HG02571 (cell line): Measurements from ENCODE around the gene PPFIA3.

ENCODE experiments used
- ATAC-seq: cut with Tn5 transposase; IDR thresholded peaks from one replicate; pipeline ENCODE4 v1.9.1; 2021; ENCODE audit warnings: mild to moderate bottlenecking, moderate library complexity; ENCODE audit not compliant: unreplicated experiment

PPFIA3 gene

GRCh38 chr19:49148784-49149651 lies 29.7 kb downstream of the PPFIA3 start:
- ATAC-seq: no peak

- no peak for ATAC-seq
Observed at GRCh38 chr19:49149652-49150105, 30.3 kb downstream of the PPFIA3 start.

GRCh38 chr19:49150106-49150943 lies 31.0 kb downstream of the PPFIA3 start:
- ATAC-seq: no peak

- ATAC-seq: no peak
Observed at GRCh38 chr19:49150944-49151243, 31.6 kb downstream of the PPFIA3 start.

GRCh38 chr19:49151267-49152118 lies 32.1 kb downstream of the PPFIA3 start:
- no peak for ATAC-seq

DNA sequence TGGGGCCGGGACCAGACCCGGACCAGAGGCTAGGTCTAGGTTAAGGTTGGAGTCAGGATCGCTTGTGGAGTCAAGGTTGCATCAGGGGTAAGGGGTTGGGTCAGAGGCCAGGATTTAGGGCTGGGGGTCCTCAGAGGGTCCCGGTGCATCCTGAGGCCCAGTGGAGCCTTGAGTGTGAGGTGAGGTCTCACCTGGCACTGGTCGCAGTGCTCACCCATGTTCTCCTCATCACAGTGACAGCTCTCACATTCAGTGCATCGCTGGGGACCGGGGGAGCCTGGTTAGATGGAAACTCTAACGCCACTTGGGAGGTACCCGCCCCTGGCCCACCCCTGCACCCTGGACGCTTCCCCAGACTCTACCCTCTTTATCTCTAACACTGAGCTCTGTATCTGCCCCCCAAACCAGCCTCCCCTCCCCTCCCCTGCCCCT lies 32.8 kb downstream of the PPFIA3 start:
- no peak for ATAC-seq

DNA sequence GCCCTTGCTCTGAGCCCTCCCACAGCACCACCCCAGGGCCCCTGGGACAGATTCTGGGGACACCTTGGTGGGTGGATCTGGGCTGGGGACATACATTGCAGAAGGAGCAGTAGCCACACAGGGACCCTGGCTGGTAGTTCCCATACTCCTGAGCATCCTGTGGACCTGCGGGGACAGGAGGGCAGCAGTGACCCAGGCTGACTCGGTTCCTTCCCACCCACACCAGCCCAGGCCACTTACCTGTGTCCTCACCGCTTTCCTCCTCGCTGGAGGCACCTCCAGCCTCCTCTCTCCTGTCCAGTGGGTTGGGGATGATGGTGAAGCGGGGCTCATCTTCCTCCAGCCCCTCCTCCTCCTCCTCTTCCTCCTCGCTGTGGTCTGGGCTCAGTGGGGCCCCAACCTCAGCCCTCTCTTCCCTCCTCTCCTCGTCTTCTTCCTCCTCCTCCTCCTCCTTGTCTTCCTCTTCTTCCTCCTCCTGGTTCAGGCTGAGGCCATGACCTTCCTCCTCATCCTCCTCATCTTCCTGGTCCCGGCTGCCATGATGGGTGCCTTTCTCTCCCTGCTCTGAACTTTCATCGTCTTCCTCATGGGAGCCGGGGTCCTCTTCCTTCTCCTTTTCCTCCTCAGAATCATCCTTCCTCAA lies 33.9 kb downstream of the PPFIA3 start:
- ATAC-seq: no peak

- ATAC-seq: no peak
Observed at GRCh38 chr19:49154279-49154678, 34.9 kb downstream of the PPFIA3 start.

- no peak for ATAC-seq
Observed at GRCh38 chr19:49155005-49155819, 35.9 kb downstream of the PPFIA3 start, which contains the start of gene HRC. Gene HRC, minus strand, starts transcription at chr19:49155396. Its CDS starts 159 bp downstream, at chr19:49155237.

GRCh38 chr19:49155820-49156346 lies 36.5 kb downstream of the PPFIA3 start:
- no peak for ATAC-seq

DNA sequence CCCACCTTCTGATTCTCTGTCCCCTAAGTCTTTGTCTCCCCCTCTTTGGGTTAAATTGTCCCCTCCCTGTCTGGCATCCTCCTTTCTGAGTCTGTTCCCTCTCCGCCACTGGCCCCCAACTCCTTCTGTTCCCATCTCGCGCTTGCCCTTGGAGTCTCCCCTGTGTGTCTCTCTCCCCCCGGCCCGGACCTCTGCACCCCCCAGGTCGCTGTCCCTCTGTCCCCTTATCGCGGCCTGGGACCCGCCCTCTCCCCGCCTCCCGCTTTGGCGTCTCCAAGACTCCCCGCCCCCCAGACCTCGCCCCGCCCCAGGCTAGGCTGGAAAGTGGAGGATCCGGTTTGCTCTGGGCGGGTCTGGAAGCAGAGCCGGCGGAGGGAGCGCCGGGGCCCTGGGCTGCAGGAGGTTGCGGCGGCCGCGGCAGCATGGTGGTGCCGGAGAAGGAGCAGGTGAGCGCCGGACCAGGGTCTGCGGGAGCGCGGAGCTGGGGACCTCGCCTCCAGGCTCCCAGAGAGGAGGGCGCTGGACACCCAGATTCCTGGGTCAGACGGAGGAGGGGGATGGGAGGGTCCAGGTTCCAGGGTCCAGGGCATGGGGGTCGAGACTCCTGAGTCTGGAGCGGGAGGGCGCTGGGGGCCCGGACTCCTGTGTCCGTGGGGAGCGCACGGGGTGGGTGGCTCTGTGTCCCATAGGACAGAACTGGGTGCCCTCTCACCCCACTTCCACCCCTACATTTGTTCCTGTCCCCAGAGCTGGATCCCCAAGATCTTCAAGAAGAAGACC lies 38.3 kb downstream of the PPFIA3 start, which contains the start of gene TRPM4:
Gene TRPM4 (plus strand): TSS at position 348 of the 780 bp plus-strand sequence. CDS start 75 bp downstream, at position 423.
- no peak for ATAC-seq

DNA sequence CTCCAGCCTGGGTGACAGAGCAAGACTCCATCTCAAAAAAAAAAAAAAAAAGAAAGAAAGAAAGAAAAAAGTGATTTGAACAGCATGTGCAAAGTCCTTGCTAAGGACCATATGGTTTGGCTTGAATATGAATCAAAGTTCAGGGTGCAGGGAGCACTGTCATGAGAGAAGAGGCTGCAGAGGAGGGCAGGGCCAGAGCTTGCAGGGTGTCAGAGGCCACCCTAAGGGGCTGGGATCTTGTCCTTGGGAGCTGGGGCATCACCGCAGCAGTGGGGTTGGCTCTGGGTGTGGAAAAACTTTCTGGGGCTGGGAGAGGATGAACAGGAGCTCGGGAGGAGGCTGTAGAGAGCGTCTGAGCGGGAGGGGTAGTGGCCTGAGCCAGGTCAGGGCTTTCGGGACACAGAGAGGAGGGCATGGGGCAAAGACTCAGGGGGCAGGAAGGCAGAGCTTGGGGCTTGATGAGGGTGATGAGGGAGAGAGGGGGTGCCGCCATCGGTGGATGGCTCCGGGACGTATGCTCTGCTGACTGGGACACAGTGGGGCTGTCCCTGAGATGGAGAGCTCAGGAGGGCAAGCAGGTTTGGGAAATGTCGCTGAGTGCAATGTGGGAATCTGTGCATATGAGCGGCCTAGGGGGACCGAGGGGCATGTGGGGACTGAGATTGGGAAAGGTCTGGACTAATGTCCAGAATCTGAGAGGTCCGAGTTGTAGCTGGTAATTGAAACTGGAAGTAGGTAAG lies 41.3 kb downstream of the PPFIA3 start:
- ATAC-seq: no peak

DNA sequence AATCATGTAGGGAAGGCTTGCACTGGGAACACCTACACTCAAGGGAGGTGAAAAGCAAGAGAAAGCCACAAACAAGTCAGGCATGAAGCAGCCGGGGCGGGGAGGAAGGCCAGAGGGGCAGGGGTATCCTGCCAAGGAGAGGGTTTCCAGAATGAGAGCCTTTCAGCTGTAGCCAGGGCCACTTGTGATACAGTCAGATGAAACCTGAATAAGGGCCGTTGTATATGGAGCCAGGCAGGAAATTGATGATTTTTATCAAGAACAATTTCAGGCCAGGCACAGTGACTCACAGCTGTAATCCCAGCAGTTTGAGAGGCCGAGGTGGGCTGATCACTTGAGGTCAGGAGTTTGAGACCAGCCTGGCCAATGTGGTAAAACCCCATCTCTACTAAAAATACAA lies 42.6 kb downstream of the PPFIA3 start:
- ATAC-seq: no peak

GRCh38 chr19:49165111-49165750 lies 45.9 kb downstream of the PPFIA3 start:
- no peak for ATAC-seq

DNA sequence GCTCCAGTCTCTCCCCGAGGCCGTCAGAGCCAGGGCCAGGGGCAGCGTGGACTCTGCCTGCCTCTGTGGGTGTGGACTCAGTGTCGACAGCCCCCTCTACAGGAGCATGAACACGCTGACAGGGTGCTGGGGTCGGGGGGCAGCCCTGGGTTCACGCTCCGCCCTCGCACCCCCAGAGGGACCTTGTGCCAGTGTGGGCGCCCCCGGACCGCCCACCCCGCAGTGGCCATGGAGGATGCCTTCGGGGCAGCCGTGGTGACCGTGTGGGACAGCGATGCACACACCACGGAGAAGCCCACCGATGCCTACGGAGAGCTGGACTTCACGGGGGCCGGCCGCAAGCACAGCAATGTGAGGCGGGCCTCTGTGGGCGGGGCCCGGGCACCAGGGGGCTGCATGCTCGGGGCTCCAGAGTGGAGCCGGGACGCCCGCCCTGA lies 46.5 kb downstream of the PPFIA3 start:
- ATAC-seq: no peak

DNA sequence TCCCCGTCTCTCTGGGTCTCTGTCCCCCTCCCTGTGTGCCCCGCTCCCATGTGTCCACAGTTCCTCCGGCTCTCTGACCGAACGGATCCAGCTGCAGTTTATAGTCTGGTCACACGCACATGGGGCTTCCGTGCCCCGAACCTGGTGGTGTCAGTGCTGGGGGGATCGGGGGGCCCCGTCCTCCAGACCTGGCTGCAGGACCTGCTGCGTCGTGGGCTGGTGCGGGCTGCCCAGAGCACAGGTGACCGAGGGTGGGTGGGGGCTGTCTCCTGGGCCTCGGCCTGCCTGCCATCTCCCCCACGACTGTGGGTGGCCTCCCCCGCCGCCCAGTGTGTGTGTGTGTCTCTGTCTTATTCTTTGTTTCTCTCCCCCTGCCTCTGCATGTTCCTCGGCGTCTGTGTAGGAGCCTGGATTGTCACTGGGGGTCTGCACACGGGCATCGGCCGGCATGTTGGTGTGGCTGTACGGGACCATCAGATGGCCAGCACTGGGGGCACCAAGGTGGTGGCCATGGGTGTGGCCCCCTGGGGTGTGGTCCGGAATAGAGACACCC lies 48.6 kb downstream of the PPFIA3 start:
- no peak for ATAC-seq

- no peak for ATAC-seq
Observed at GRCh38 chr19:49168421-49168820, 49.1 kb downstream of the PPFIA3 start.
